ENCODE data around the gene CNTN4.

- TF ChIP-seq CTCF (IDR thresholded peaks at IDR 0.05) (no peak), POLR2A (IDR thresholded peaks at IDR 0.05) (no peak)
Measured at GRCh38 chr3:2266606-2267005, 167.9 kb downstream of the CNTN4 start.

Measured in breast epithelium (tissue), 3 donors.